ENCODE results near the gene ERMP1.

DNA sequence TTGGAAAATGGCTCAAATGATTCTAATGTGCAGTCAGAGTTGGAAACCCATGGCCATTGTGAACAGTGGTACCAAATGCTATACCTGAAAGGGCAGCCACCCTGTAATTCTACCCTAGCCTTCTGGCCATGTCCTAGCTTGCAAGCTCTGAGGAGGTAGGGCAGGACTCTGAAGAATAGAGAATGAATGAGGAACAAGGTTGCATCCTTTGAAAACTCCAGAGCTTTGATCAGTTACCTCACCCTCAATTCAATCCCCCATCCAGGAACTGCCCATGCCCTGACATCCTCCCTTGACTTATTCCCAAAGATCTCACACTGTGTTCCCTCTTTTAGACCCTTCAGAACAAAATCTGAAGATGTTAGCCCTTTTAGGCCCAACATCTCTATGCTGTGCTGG is 17.8 kb upstream of the ERMP1 start:
- TF ChIP-seq POLR2A (IDR thresholded peaks at IDR 0.05), result no peak
- no peak for TF ChIP-seq CTCF (IDR thresholded peaks at IDR 0.05)
- TF ChIP-seq POLR2AphosphoS5 (IDR thresholded peaks at IDR 0.05), result no peak
- no peak for TF ChIP-seq EP300 (IDR thresholded peaks at IDR 0.05)
